HL-60 (cell line): ENCODE data around the gene C17orf67.

Source experiments
- GABPA ChIP-seq: IDR thresholded peaks from 2 replicates; pipeline ENCODE4 v1.6.1; 2012; ENCODE audit warnings: low read depth
- TF ChIP-seq, protein P1 (sequence below): IDR thresholded peaks from one replicate; pipeline ENCODE4 v1.5.1; 2011; ENCODE audit warnings: low read length, control low read depth, inconsistent platforms; ENCODE audit not compliant: insufficient read depth

DNA sequence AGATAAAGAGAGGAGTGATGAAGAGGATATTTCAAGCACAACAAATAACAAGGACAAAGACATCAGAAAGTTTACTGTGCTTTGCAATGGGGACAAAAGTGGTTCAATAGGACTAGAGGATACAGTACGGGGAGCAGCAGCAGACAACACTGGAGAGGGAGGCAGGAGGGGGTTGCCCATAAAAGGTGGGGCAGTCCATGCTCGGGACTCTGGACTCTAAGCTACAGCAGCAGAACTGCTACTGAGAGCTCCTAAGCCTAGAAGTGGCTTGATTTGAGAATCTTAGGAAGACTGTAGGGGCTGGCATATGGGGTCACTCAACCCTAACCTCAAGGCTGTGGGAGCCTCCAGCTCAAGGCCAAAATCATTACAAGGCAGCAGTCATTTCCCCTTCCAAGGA lies 62.2 kb downstream of the C17orf67 start:
- TF ChIP-seq, protein P1, sequence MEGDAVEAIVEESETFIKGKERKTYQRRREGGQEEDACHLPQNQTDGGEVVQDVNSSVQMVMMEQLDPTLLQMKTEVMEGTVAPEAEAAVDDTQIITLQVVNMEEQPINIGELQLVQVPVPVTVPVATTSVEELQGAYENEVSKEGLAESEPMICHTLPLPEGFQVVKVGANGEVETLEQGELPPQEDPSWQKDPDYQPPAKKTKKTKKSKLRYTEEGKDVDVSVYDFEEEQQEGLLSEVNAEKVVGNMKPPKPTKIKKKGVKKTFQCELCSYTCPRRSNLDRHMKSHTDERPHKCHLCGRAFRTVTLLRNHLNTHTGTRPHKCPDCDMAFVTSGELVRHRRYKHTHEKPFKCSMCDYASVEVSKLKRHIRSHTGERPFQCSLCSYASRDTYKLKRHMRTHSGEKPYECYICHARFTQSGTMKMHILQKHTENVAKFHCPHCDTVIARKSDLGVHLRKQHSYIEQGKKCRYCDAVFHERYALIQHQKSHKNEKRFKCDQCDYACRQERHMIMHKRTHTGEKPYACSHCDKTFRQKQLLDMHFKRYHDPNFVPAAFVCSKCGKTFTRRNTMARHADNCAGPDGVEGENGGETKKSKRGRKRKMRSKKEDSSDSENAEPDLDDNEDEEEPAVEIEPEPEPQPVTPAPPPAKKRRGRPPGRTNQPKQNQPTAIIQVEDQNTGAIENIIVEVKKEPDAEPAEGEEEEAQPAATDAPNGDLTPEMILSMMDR = no peak
- TF ChIP-seq GABPA = no peak
